Gastroesophageal sphincter (tissue), 4 donors: Measurements from ENCODE around the gene ICA1. TPM values are rescaled to one million over a fixed set of nuclear protein-coding genes. Genes with fewer than 3 reads are reported as not detected.

Source experiments
- ATAC-seq: fragments of 150-250 bp; one replicate; pipeline ENCODE4 v1.9.1; 2016; ENCODE audit warnings: mild to moderate bottlenecking, moderate library complexity
- H3K27ac ChIP-seq, 4 donors: fragments of 200-600 bp; sonication (generic) in 3 of 4; 1 replicate in 3 of 4; 2 replicates in 1 of 4; pipeline ENCODE4 v1.5.1; 2016 to 2019
- H3K27me3 ChIP-seq: fragments of 200-600 bp; sonication (generic); one replicate; pipeline ENCODE4 v1.5.1; 2019
- H3K36me3 ChIP-seq, 2 donors: fragments of 200-600 bp; sonication (generic); one replicate each; pipeline ENCODE4 v1.5.1; 2019; ENCODE audit warnings: control low read depth in 1 of 2
- H3K4me1 ChIP-seq, 3 donors: fragments of 200-600 bp; sonication (generic); 1 replicate in 2 of 3; 2 replicates in 1 of 3; pipeline ENCODE4 v1.5.1; 2016 to 2019; ENCODE audit warnings: control low read depth in 2 of 3
- H3K4me3 ChIP-seq, 2 donors: fragments of 200-600 bp; sonication (generic); one replicate each; pipeline ENCODE4 v1.5.1; 2019; ENCODE audit warnings: mild to moderate bottlenecking in 1 of 2, moderate library complexity in 1 of 2
- H3K9me3 ChIP-seq, 3 donors: fragments of 200-600 bp; sonication (generic); one replicate each; pipeline ENCODE4 v1.5.1; 2017 to 2019; ENCODE audit warnings: control low read depth in 2 of 3
- CTCF ChIP-seq, 4 experiments: fragments of 200-600 bp in 2 of 4; fragments of 450-650 bp in 2 of 4; sonication (generic) in 1 of 4; IDR thresholded peaks; one replicate each; pipeline ENCODE4 v1.5.1; 2017 to 2019; ENCODE audit warnings: antibody characterized with exemption in 4 of 4, mild to moderate bottlenecking in 2 of 4, moderate library complexity in 2 of 4
- EP300 ChIP-seq: sonication (generic); formaldehyde crosslinking; IDR thresholded peaks from one replicate; pipeline ENCODE4 v1.6.1; 2017; ENCODE audit warnings: antibody characterized with exemption, mild to moderate bottlenecking
- POLR2A ChIP-seq, 2 donors: fragments of 450-650 bp; IDR thresholded peaks; one replicate each; pipeline ENCODE4 v1.6.1; 2017; ENCODE audit warnings: antibody characterized with exemption in 2 of 2, mild to moderate bottlenecking in 2 of 2, moderate library complexity in 1 of 2
- POLR2AphosphoS5 ChIP-seq: sonication (generic); formaldehyde crosslinking; IDR thresholded peaks from one replicate; pipeline ENCODE4 v1.6.1; 2017; ENCODE audit warnings: antibody characterized with exemption
- WGBS, 2 donors: methylation state at CpG; one replicate each; pipeline ENCODE4 v1.1.5; 2018; ENCODE audit warnings: low coverage in 1 of 2; 5-methylcytosine and 5-hydroxymethylcytosine counted together
- total RNA-seq, 4 donors: library from RNA; depleted of rRNA; stranded (reverse); fragments of >200 nt; gene quantifications; one replicate each; pipeline ENCODE4 v1.1.0, GENCODE V29; 2016

ICA1 gene
- total RNA-seq, 4 donors from 2014 or later: 6.6 to 11.7 (median 8.2) TPM

GRCh38 chr7:8136051-8136730 lies 125.8 kb downstream of the ICA1 start:
- no peak for ATAC-seq
- H3K4me3 ChIP-seq: no peak overlapping the region
- H3K4me1 ChIP-seq: no peaks in the 10 kb centered on the region
- TF ChIP-seq POLR2AphosphoS5 (no peak), POLR2A (IDR thresholded peaks at IDR 0.05) (no peak), CTCF (IDR thresholded peaks at IDR 0.05) (no peak), EP300 (no peak)
- no peak overlapping the region for H3K27ac ChIP-seq
- no peaks in the 10 kb centered on the region for H3K27me3 ChIP-seq
- WGBS, 2 donors: 91 to 92% methylated on average over 5 to 12 of the region's 12 CpGs
- H3K9me3 ChIP-seq: no peaks in the 10 kb centered on the region
- no peaks in the 10 kb centered on the region for H3K36me3 ChIP-seq

GRCh38 chr7:8135417-8135816 lies 126.5 kb downstream of the ICA1 start:
- no peak for ATAC-seq
- Histone ChIP-seq H3K9me3 (no peaks in the 10 kb centered on the region), H3K36me3 (no peaks in the 10 kb centered on the region), H3K4me1 (no peaks in the 10 kb centered on the region), H3K27ac (no peak overlapping the region), H3K4me3 (no peak overlapping the region), H3K27me3 (no peaks in the 10 kb centered on the region)
- WGBS, 2 donors: 97 to 100% methylated on average over 3 of the region's 3 CpGs
- TF ChIP-seq EP300 (no peak), CTCF (IDR thresholded peaks at IDR 0.05) (no peak), POLR2A (IDR thresholded peaks at IDR 0.05) (no peak), POLR2AphosphoS5 (no peak)

GRCh38 chr7:8134089-8134733 lies 127.8 kb downstream of the ICA1 start:
- H3K27ac ChIP-seq: no peak overlapping the region
- H3K4me3 ChIP-seq: no peak overlapping the region
- TF ChIP-seq CTCF (IDR thresholded peaks at IDR 0.05) (no peak), EP300 (no peak), POLR2A (IDR thresholded peaks at IDR 0.05) (no peak), POLR2AphosphoS5 (no peak)
- no peaks in the 10 kb centered on the region for H3K36me3 ChIP-seq
- no peaks in the 10 kb centered on the region for H3K27me3 ChIP-seq
- no peaks in the 10 kb centered on the region for H3K9me3 ChIP-seq
- ATAC-seq: no peak
- no peaks in the 10 kb centered on the region for H3K4me1 ChIP-seq
- WGBS, 2 donors: 72 to 81% methylated on average over 6 to 10 of the region's 10 CpGs

- no peak for ATAC-seq
- Histone ChIP-seq H3K9me3 (no peaks in the 10 kb centered on the region), H3K27me3 (no peaks in the 10 kb centered on the region), H3K36me3 (no peaks in the 10 kb centered on the region), H3K4me1 (no peaks in the 10 kb centered on the region), H3K27ac (no peak overlapping the region), H3K4me3 (no peak overlapping the region)
- 83 to 91% methylated on average over 2 of the region's 2 CpGs for whole genome bisulfite sequencing, 2 donors
- TF ChIP-seq POLR2A (IDR thresholded peaks at IDR 0.05) (no peak), POLR2AphosphoS5 (no peak), CTCF (IDR thresholded peaks at IDR 0.05) (no peak)
These were observed 128.6 kb downstream of the ICA1 start for GRCh38 chr7:8133188-8133848.
